A549 (cell line): ENCODE measurements around the gene BCAS4. TPM values are rescaled to one million over a fixed set of nuclear protein-coding genes. Genes with fewer than 3 reads are reported as not detected.

Source experiments
- ATAC-seq, 2 experiments: fragments of 200-7000 bp in 1 of 2; fragments of >200 bp in 1 of 2; cut with Nextera tagmentation in 1 of 2; cut with Tn5 transposase in 1 of 2; 3 replicates each; pipeline versions ENCODE4 v1.8.0 to v1.9.1; 2018 to 2020; ENCODE audit warnings: mild to moderate bottlenecking in 1 of 2, moderate library complexity in 1 of 2
- CTCF ChIA-PET: fragments of 300-600 bp; sonication (Branson Sonifier 250); formaldehyde crosslinking; extraction: SDS; loops from one replicate; lab custom pipeline; 2021; ENCODE audit warnings: antibody characterized with exemption, inconsistent platforms; lab: Yijun Ruan, JAX
- POLR2A ChIA-PET: fragments of 350-600 bp; formaldehyde crosslinking; extraction: SDS; loops from one replicate; lab custom pipeline; 2021; ENCODE audit warnings: antibody characterized with exemption, inconsistent platforms; lab: Yijun Ruan, JAX
- DNase-seq, 2 experiments: peaks; one replicate each; pipeline versions ENCODE4 v3.0.0 to v3.0.0-alpha.2; 2011 to 2016; ENCODE audit warnings: low read depth in 1 of 2, low spot score in 1 of 2
- FAIRE-seq: peaks from 2 replicates; lab custom pipeline; 2011; peaks lifted over from hg19 to GRCh38; lab: Jason Lieb, UNC
- H3K27ac ChIP-seq, 2 experiments: fragments of >200 bp; sonication (Bioruptor Twin); formaldehyde crosslinking; 3 replicates each; pipeline ENCODE4 v1.5.1; 2016 to 2017
- H3K4me1 ChIP-seq: fragments of >200 bp; sonication (Bioruptor Twin); formaldehyde crosslinking; 3 replicates; pipeline ENCODE4 v1.6.1; 2016
- H3K4me2 ChIP-seq: fragments of >200 bp; sonication (Bioruptor Twin); formaldehyde crosslinking; 3 replicates; pipeline ENCODE4 v1.6.1; 2016
- H3K4me3 ChIP-seq: fragments of >200 bp; sonication (Bioruptor Twin); formaldehyde crosslinking; 3 replicates; pipeline ENCODE4 v1.5.1; 2016
- H3K9me3 ChIP-seq: fragments of >200 bp; sonication (Bioruptor Twin); formaldehyde crosslinking; 3 replicates; pipeline ENCODE4 v1.6.1; 2016
- ATOH8 ChIP-seq: fragments of 250-450 bp; sonication (Bioruptor Pico); IDR thresholded peaks from 2 replicates; pipeline ENCODE4 v1.5.0; 2020; ENCODE audit warnings: low read depth, mild to moderate bottlenecking, moderate library complexity
- BHLHE40 ChIP-seq: IDR thresholded peaks from 2 replicates; pipeline ENCODE4 v1.6.1; 2012; ENCODE audit warnings: low read depth, low read length, inconsistent platforms
- CHD2 ChIP-seq: fragments of 150-350 bp; IDR thresholded peaks from 2 replicates; pipeline ENCODE4 v1.6.1; 2014; ENCODE audit warnings: low read length; ENCODE audit not compliant: partially characterized antibody
- CTCF ChIP-seq: fragments of >200 bp; sonication (Bioruptor Twin); formaldehyde crosslinking; IDR thresholded peaks from 3 replicates; pipeline ENCODE4 v1.5.1; 2016
- E2F6 ChIP-seq: IDR thresholded peaks from 2 replicates; pipeline ENCODE4 v1.6.1; 2012; ENCODE audit warnings: low read depth, borderline replicate concordance
- FOSB ChIP-seq: fragments of 250-450 bp; sonication (Bioruptor Pico); IDR thresholded peaks from 2 replicates; pipeline ENCODE4 v1.5.0; 2020; ENCODE audit warnings: mild to moderate bottlenecking, moderate library complexity
- FOXS1 ChIP-seq: fragments of 250-450 bp; sonication (Bioruptor Pico); IDR thresholded peaks from 2 replicates; pipeline ENCODE4 v1.5.0; 2020; ENCODE audit warnings: mild to moderate bottlenecking, moderate library complexity
- GATA3 ChIP-seq: IDR thresholded peaks from 2 replicates; pipeline ENCODE4 v1.6.1; 2012; ENCODE audit warnings: borderline replicate concordance
- HES2 ChIP-seq: fragments of >200 bp; sonication (Bioruptor Twin); formaldehyde crosslinking; IDR thresholded peaks from 2 replicates; pipeline ENCODE4 v1.6.1; 2016
- HMGXB4 ChIP-seq: fragments of 250-450 bp; sonication (Bioruptor Pico); IDR thresholded peaks from 2 replicates; pipeline ENCODE4 v1.5.0; 2021; ENCODE audit warnings: mild to moderate bottlenecking, moderate library complexity, borderline replicate concordance
- HOXB5 ChIP-seq: fragments of 250-450 bp; sonication (Bioruptor Pico); IDR thresholded peaks from 2 replicates; pipeline ENCODE4 v1.5.0; 2020; ENCODE audit warnings: mild to moderate bottlenecking, moderate library complexity
- MAFK ChIP-seq: fragments of 450-650 bp; IDR thresholded peaks from 2 replicates; pipeline ENCODE4 v1.6.1; 2014; ENCODE audit not compliant: partially characterized antibody
- MAZ ChIP-seq: fragments of 150-350 bp; IDR thresholded peaks from 2 replicates; pipeline ENCODE4 v1.6.1; 2014; ENCODE audit warnings: antibody characterized with exemption, low read depth, low read length, borderline replicate concordance
- NFE2L2 ChIP-seq: fragments of 150-350 bp; conservative IDR thresholded peaks from 2 replicates; pipeline ENCODE4 v1.6.1; 2014; ENCODE audit warnings: low read length
- NPAS2 ChIP-seq: fragments of 250-450 bp; sonication (Bioruptor Pico); IDR thresholded peaks from 2 replicates; pipeline ENCODE4 v1.8.0; 2022; ENCODE audit warnings: mild to moderate bottlenecking, moderate library complexity, borderline replicate concordance
- PHF8 ChIP-seq: fragments of 200-600 bp; sonication (generic); IDR thresholded peaks from 2 replicates; pipeline ENCODE4 v1.6.1; 2016; ENCODE audit warnings: low read depth, mild to moderate bottlenecking, antibody characterized with exemption, moderate library complexity, borderline replicate concordance
- RAD21 ChIP-seq, 2 experiments: fragments of >200 bp in 1 of 2; sonication (Bioruptor Twin) in 1 of 2; formaldehyde crosslinking in 1 of 2; IDR thresholded peaks in 1 of 2; conservative IDR thresholded peaks in 1 of 2; 2 replicates in 1 of 2; 3 replicates in 1 of 2; pipeline ENCODE4 v1.6.1; 2012 to 2018; ENCODE audit warnings: inconsistent platforms in 1 of 2
- RCOR1 ChIP-seq: fragments of 150-350 bp; IDR thresholded peaks from 2 replicates; pipeline ENCODE4 v1.6.1; 2014; ENCODE audit warnings: antibody characterized with exemption, low read length, low read depth
- RNF2 ChIP-seq: fragments of 200-600 bp; sonication (generic); IDR thresholded peaks from 2 replicates; pipeline ENCODE4 v1.6.1; 2016; ENCODE audit warnings: low read depth, mild to moderate bottlenecking, antibody characterized with exemption, moderate library complexity, borderline replicate concordance
- ZFP36 ChIP-seq: fragments of 450-650 bp; IDR thresholded peaks from 2 replicates; pipeline ENCODE4 v1.6.1; 2014; ENCODE audit warnings: borderline replicate concordance; ENCODE audit not compliant: partially characterized antibody
- WGBS: methylation state at CpG from one replicate; pipeline ENCODE4 v1.1.6; 2017; ENCODE audit errors: missing lambda C conversion rate; 5-methylcytosine and 5-hydroxymethylcytosine counted together
- polyA plus RNA-seq, 4 experiments: library from polyadenylated mRNA; depleted of rRNA in 3 of 4; stranded (reverse); fragments of >200 nt; fragmentation: RNase III in 1 of 4; extraction: RNeasy Plus Mini Kit Qiagen cat#74134 plus additional on column Dnase treatment in 1 of 4; gene quantifications; 2 replicates in 3 of 4; 3 replicates in 1 of 4; pipeline ENCODE4 v1.2.3, GENCODE V29; 2011 to 2017

BCAS4 gene
- polyA plus RNA-seq, 2 of the 4 experiments (the other 2 are of a cell fraction): 16.9 to 48.4 TPM

- WGBS: 88% methylated on average over 4 of the region's 4 CpGs
- TF ChIP-seq HOXB5 (CRISPR knock-in tag) (no peak), NPAS2 (CRISPR knock-in tag) (no peak), MAZ (no peak), FOSB (CRISPR knock-in tag) (no peak), RAD21 (conservative IDR thresholded peaks at IDR 0.05 in 1 of 2, IDR thresholded peaks at IDR 0.05 in 1 of 2) (no peak), CTCF (no peak), ATOH8 (CRISPR knock-in tag) (no peak), MAFK (no peak), RCOR1 (no peak)
- POLR2A ChIA-PET: no interaction called here
- peak overlapping the region in 1 of 2 experiments; percentile 17; a peak in 1 of 6 replicates for H3K27ac ChIP-seq
- CTCF ChIA-PET: interaction anchor here (0.7 to 20.4 kb wide), 7 partner anchors 10 to 129 kb away, joined by 3 to 276 read pairs (median 8); partner anchors contain the start of gene BCAS4
- FAIRE-seq (no peak), ATAC-seq (no peak), DNase-seq (no peak)
- H3K9me3 ChIP-seq: no peaks in the 10 kb centered on the region
- H3K4me3 ChIP-seq: no peak overlapping the region
- no peak overlapping the region for H3K4me2 ChIP-seq
- peaks cover 28% of the 10 kb centered on the region; the same call in 2 of the 3 replicates for H3K4me1 ChIP-seq
These were observed 40.4 kb upstream of the BCAS4 start for GRCh38 chr20:50754420-50754819.

GRCh38 chr20:50756447-50756846 lies 38.4 kb upstream of the BCAS4 start:
- Histone ChIP-seq H3K27ac (peak overlapping the region; percentile 18 to 46; a peak in 3 of 6 replicates), H3K4me3 (no peak overlapping the region), H3K4me2 (no peak overlapping the region; the same call in 1 of the 3 replicates), H3K9me3 (no peaks in the 10 kb centered on the region), H3K4me1 (peaks cover 40% of the 10 kb centered on the region)
- ChIA-PET POLR2A (no interaction called here), CTCF (interaction anchor here (0.6 to 20.4 kb wide), 8 partner anchors 11 to 178 kb away, joined by 3 to 276 read pairs (median 5); partner anchors contain the start of gene BCAS4)
- TF ChIP-seq ZFP36 (no peak), HES2 (no peak), CHD2 (no peak)
- FAIRE-seq: no peak
- ATAC-seq: no peak
- DNase-seq: no peak
- WGBS: 80% methylated on average over 2 of the region's 2 CpGs

- Histone ChIP-seq H3K4me2 (no peak overlapping the region), H3K27ac (peak overlapping the region; percentile 96 to 98), H3K4me3 (no peak overlapping the region), H3K4me1 (peaks cover 40% of the 10 kb centered on the region), H3K9me3 (no peaks in the 10 kb centered on the region)
- 82% methylated on average over 5 of the region's 5 CpGs for WGBS
- TF ChIP-seq GATA3 (no peak), BHLHE40 (no peak), PHF8 (no peak), RNF2 (no peak), NFE2L2 (no peak), CHD2 (no peak), FOSB (CRISPR knock-in tag) (no peak), E2F6 (no peak), FOXS1 (CRISPR knock-in tag) (no peak), HMGXB4 (no peak)
- ATAC-seq (no peak), DNase-seq (no peak), FAIRE-seq (no peak)
- POLR2A ChIA-PET: no interaction called here
- CTCF ChIA-PET: interaction anchor here (0.6 to 20.4 kb wide), 4 partner anchors 9 to 170 kb away, joined by 3 to 276 read pairs (median 4); partner anchors contain the start of gene BCAS4
These were observed 36.4 kb upstream of the BCAS4 start for GRCh38 chr20:50758469-50758868.
